H1 (cell line): Measurements from ENCODE around the gene GGT7. TPM values are rescaled to one million over a fixed set of nuclear protein-coding genes. Genes with fewer than 3 reads are reported as not detected.
A peak's percentile ranks its signal among the peaks of the same experiment; 100 is the strongest.

Experiments
- CTCF ChIA-PET: fragments of 300-600 bp; sonication (Branson Sonifier 250); formaldehyde crosslinking; loops from one replicate; lab custom pipeline; 2021; ENCODE audit not compliant: partially characterized antibody; lab: Charles Lee
- POLR2A ChIA-PET: fragments of 300-600 bp; sonication (Branson Sonifier 250); formaldehyde crosslinking; loops from one replicate; lab custom pipeline; 2021; ENCODE audit warnings: inconsistent platforms; ENCODE audit not compliant: partially characterized antibody; lab: Charles Lee
- DNase-seq, 2 experiments: peaks; one replicate each; pipeline versions ENCODE4 v3.0.0 to v3.0.0-alpha.2; 2010 to 2022; ENCODE audit warnings: low spot score in 2 of 2, low read depth in 1 of 2, mixed read lengths in 1 of 2
- FAIRE-seq: peaks from 2 replicates; lab custom pipeline; 2011; peaks lifted over from hg19 to GRCh38; lab: Jason Lieb, UNC
- H2AFZ ChIP-seq: 2 replicates; pipeline ENCODE4 v1.8.1; 2012; ENCODE audit warnings: low read length, inconsistent platforms
- H2AK5ac ChIP-seq: 2 replicates; pipeline ENCODE4 v1.6.1; 2013; ENCODE audit warnings: low read depth, low read length
- H2BK120ac ChIP-seq: replicated peaks from 2 replicates; pipeline ENCODE3; 2013; ENCODE audit warnings: low read depth, low read length, inconsistent platforms
- H2BK12ac ChIP-seq: 2 replicates; pipeline ENCODE4 v1.6.1; 2013; ENCODE audit warnings: low read depth, low read length
- H2BK15ac ChIP-seq: 2 replicates; pipeline ENCODE4 v1.6.1; 2013; ENCODE audit warnings: low read length
- H2BK20ac ChIP-seq: 2 replicates; pipeline ENCODE4 v1.6.1; 2013; ENCODE audit warnings: low read length
- H2BK5ac ChIP-seq: 2 replicates; pipeline ENCODE4 v1.6.1; 2013; ENCODE audit warnings: low read depth, low read length
- H3K14ac ChIP-seq: 2 replicates; pipeline ENCODE4 v1.6.1; 2013; ENCODE audit warnings: inconsistent platforms; ENCODE audit not compliant: insufficient read length
- H3K18ac ChIP-seq: 2 replicates; pipeline ENCODE4 v1.6.1; 2013; ENCODE audit warnings: low read length; ENCODE audit errors: extremely low read depth
- H3K23ac ChIP-seq: 2 replicates; pipeline ENCODE4 v1.6.1; 2013; ENCODE audit warnings: inconsistent platforms; ENCODE audit not compliant: insufficient read length
- H3K23me2 ChIP-seq: 2 replicates; pipeline ENCODE4 v1.6.1; 2013; ENCODE audit warnings: low read depth, low read length
- H3K27ac ChIP-seq: 2 replicates; pipeline ENCODE4 v1.6.1; 2011; ENCODE audit warnings: low read depth, low read length, inconsistent platforms
- H3K27me3 ChIP-seq, 4 experiments: replicated peaks in 1 of 4; 1 replicate in 1 of 4; 2 replicates in 3 of 4; pipeline versions ENCODE4 v1.6.1 to v1.8.1; 2011 to 2013; ENCODE audit warnings: low read length in 3 of 4, mild to moderate bottlenecking in 3 of 4, inconsistent platforms in 2 of 4, mixed read lengths in 2 of 4, moderate library complexity in 1 of 4; ENCODE audit not compliant: control insufficient read depth in 3 of 4, insufficient read depth in 3 of 4; ENCODE audit errors: extremely low read depth in 1 of 4
- H3K36me3 ChIP-seq, 4 experiments: 2 replicates each; pipeline versions ENCODE4 v1.6.1 to v1.8.1; 2011 to 2013; ENCODE audit warnings: mild to moderate bottlenecking in 4 of 4, low read length in 3 of 4, moderate library complexity in 2 of 4, control low read depth in 1 of 4, inconsistent platforms in 1 of 4; ENCODE audit not compliant: insufficient read depth in 4 of 4, control insufficient read depth in 2 of 4
- H3K4ac ChIP-seq: replicated peaks from 2 replicates; pipeline ENCODE3; 2013; ENCODE audit warnings: low read length, low read depth, mixed read lengths, inconsistent platforms; ENCODE audit not compliant: insufficient read length
- H3K4me1 ChIP-seq, 4 experiments: replicated peaks in 1 of 4; 1 replicate in 1 of 4; 2 replicates in 3 of 4; pipeline versions ENCODE4 v1.6.1 to v1.8.1; 2011 to 2013; ENCODE audit warnings: low read length in 3 of 4, inconsistent platforms in 2 of 4, mixed read lengths in 1 of 4; ENCODE audit not compliant: insufficient read depth in 4 of 4, control insufficient read depth in 3 of 4
- H3K4me2 ChIP-seq, 2 experiments: 2 replicates each; pipeline versions ENCODE4 v1.6.1 to v1.8.1; 2011 to 2013; ENCODE audit warnings: low read depth in 2 of 2, low read length in 2 of 2, control low read depth in 1 of 2, inconsistent platforms in 1 of 2, mild to moderate bottlenecking in 1 of 2; ENCODE audit not compliant: insufficient read depth in 1 of 2
- H3K4me3 ChIP-seq, 4 experiments: fragments of 200-600, 300-600 bp in 1 of 4; sonication (generic), shearing (Covaris generic), sonication (Bioruptor Twin) in 1 of 4; 2 replicates each; pipeline versions ENCODE4 v1.5.1 to v1.8.1; 2011 to 2016; ENCODE audit warnings: low read length in 4 of 4, low read depth in 3 of 4, control low read depth in 2 of 4, inconsistent platforms in 2 of 4, mild to moderate bottlenecking in 2 of 4, mixed read lengths in 1 of 4, moderate library complexity in 1 of 4; ENCODE audit not compliant: insufficient read depth in 2 of 4; ENCODE audit errors: extremely low read depth in 1 of 4
- H3K56ac ChIP-seq: replicated peaks from 2 replicates; pipeline ENCODE3; 2013; ENCODE audit warnings: low read depth, mild to moderate bottlenecking, mixed read lengths, low read length, inconsistent platforms; ENCODE audit not compliant: insufficient read length
- H3K79me1 ChIP-seq: 2 replicates; pipeline ENCODE4 v1.6.1; 2013; ENCODE audit warnings: low read depth, low read length, control low read depth
- H3K79me2 ChIP-seq, 2 experiments: 2 replicates each; pipeline versions ENCODE4 v1.6.1 to v1.8.1; 2012 to 2013; ENCODE audit warnings: low read length in 2 of 2, mild to moderate bottlenecking in 2 of 2, inconsistent platforms in 1 of 2; ENCODE audit not compliant: insufficient read depth in 2 of 2, control insufficient read depth in 1 of 2
- H3K9ac ChIP-seq, 4 experiments: replicated peaks in 1 of 4; 1 replicate in 1 of 4; 2 replicates in 3 of 4; pipeline versions ENCODE4 v1.6.1 to v1.8.1; 2011 to 2013; ENCODE audit warnings: low read depth in 3 of 4, low read length in 3 of 4, control low read depth in 2 of 4, mild to moderate bottlenecking in 2 of 4, moderate library complexity in 2 of 4, inconsistent platforms in 1 of 4; ENCODE audit errors: extremely low read depth in 1 of 4
- H3K9me3 ChIP-seq, 2 experiments: 2 replicates each; pipeline versions ENCODE4 v1.6.1 to v1.8.1; 2012 to 2013; ENCODE audit warnings: mild to moderate bottlenecking in 2 of 2, moderate library complexity in 2 of 2, control low read depth in 1 of 2, inconsistent platforms in 1 of 2, low read depth in 1 of 2, low read length in 1 of 2, mixed read lengths in 1 of 2; ENCODE audit not compliant: insufficient read depth in 2 of 2
- H4K20me1 ChIP-seq, 2 experiments: replicated peaks in 1 of 2; 2 replicates each; pipeline versions ENCODE3 to v1.8.1; 2011 to 2013; ENCODE audit warnings: inconsistent platforms in 2 of 2, low read length in 2 of 2, mild to moderate bottlenecking in 1 of 2; ENCODE audit not compliant: insufficient read depth in 2 of 2, control insufficient read depth in 1 of 2
- H4K5ac ChIP-seq: 2 replicates; pipeline ENCODE4 v1.6.1; 2013; ENCODE audit warnings: low read length, low read depth, mixed read lengths, inconsistent platforms; ENCODE audit not compliant: insufficient read length
- H4K8ac ChIP-seq: 2 replicates; pipeline ENCODE4 v1.8.0; 2013; ENCODE audit warnings: mild to moderate bottlenecking, moderate library complexity, low read length, inconsistent platforms; ENCODE audit not compliant: insufficient read depth; ENCODE audit errors: extremely low read depth
- H4K91ac ChIP-seq: replicated peaks from 2 replicates; pipeline ENCODE3; 2013; ENCODE audit warnings: low read length, mixed read lengths, inconsistent platforms; ENCODE audit not compliant: insufficient read length
- ATF2 ChIP-seq: IDR thresholded peaks from 2 replicates; pipeline ENCODE4 v1.6.1; 2012; ENCODE audit warnings: low read length, inconsistent platforms
- CREB1 ChIP-seq: IDR thresholded peaks from 2 replicates; pipeline ENCODE4 v1.6.1; 2012; ENCODE audit warnings: inconsistent platforms
- JUN ChIP-seq: IDR thresholded peaks from 2 replicates; pipeline ENCODE4 v1.6.1; 2011; ENCODE audit warnings: low read depth, mild to moderate bottlenecking, improper control_type of control experiment, low read length
- NRF1 ChIP-seq: IDR thresholded peaks from 2 replicates; pipeline ENCODE4 v1.6.1; 2011; ENCODE audit warnings: mild to moderate bottlenecking, low read depth, low read length, improper control_type of control experiment
- PHF8 ChIP-seq: fragments of 200-600 bp; sonication (generic); conservative IDR thresholded peaks from 2 replicates; pipeline ENCODE4 v1.7.1; 2012; ENCODE audit warnings: low read depth, mild to moderate bottlenecking, inconsistent platforms, low read length, moderate library complexity
- RAD21 ChIP-seq, 2 experiments: IDR thresholded peaks in 1 of 2; conservative IDR thresholded peaks in 1 of 2; 2 replicates each; pipeline ENCODE4 v1.6.1; 2011; ENCODE audit warnings: low read depth in 2 of 2, low read length in 2 of 2, improper control_type of control experiment in 1 of 2, inconsistent platforms in 1 of 2, mild to moderate bottlenecking in 1 of 2, moderate library complexity in 1 of 2
- RFX5 ChIP-seq: IDR thresholded peaks from 2 replicates; pipeline ENCODE4 v1.6.1; 2011; ENCODE audit warnings: low read depth, low read length, improper control_type of control experiment, borderline replicate concordance
- SP2 ChIP-seq: IDR thresholded peaks from 2 replicates; pipeline ENCODE4 v1.6.1; 2012; ENCODE audit warnings: mild to moderate bottlenecking, low read length, inconsistent platforms
- TAF7 ChIP-seq: optimal IDR thresholded peaks from 2 replicates; pipeline ENCODE3; 2011; ENCODE audit warnings: low read depth, mild to moderate bottlenecking, inconsistent platforms, low read length, moderate library complexity, borderline replicate concordance
- WGBS, 2 experiments: shearing (Covaris generic) in 1 of 2; methylation state at CpG; one replicate each; pipeline versions ENCODE4 v1.1.6 to v1.1.7; 2013 to 2015; ENCODE audit warnings: low lambda C conversion rate in 2 of 2, mixed read lengths in 2 of 2, inconsistent platforms in 1 of 2, low coverage in 1 of 2, missing lambda C conversion rate in 1 of 2; ENCODE audit not compliant: insufficient replicate concordance in 2 of 2, insufficient coverage in 1 of 2, insufficient read length in 1 of 2; ENCODE audit errors: extremely low coverage in 1 of 2, missing lambda C conversion rate in 1 of 2; 5-methylcytosine and 5-hydroxymethylcytosine counted together
- polyA plus RNA-seq, 7 experiments: library from polyadenylated mRNA; depleted of rRNA in 3 of 7; stranded (reverse) in 5 of 7; unstranded in 2 of 7; fragments of >200 nt in 5 of 7; fragments of 200-250 nt in 2 of 7; gene quantifications; 1 replicate in 5 of 7; 2 replicates in 1 of 7; 4 replicates in 1 of 7; pipeline versions ENCODE4 v1.2.1 to v1.2.3, GENCODE V29; 2011 to 2013; ENCODE audit warnings: missing spikeins in 2 of 7, mixed read lengths in 2 of 7
- total RNA-seq: library from RNA; stranded (reverse); fragmentation: NEBNext Ultra II Directional; extraction: Animal tissue kit (Norgen Biotek cat#: 25700); gene quantifications from 2 replicates; pipeline ENCODE4 v1.2.1, GENCODE V29; 2021

GGT7 gene
- total and polyA plus RNA-seq, 2 of the 8 experiments (the other 6 are each of a cell fraction or from before 2014, with no cell fraction given) = 20.2 to 25.5 TPM

GRCh38 chr20:34875642-34876405 is 3.2 kb upstream of the GGT7 start:
- Histone ChIP-seq H2BK5ac (no peak overlapping the region; the same call in 1 of the 2 replicates), H4K5ac (no peak overlapping the region), H3K79me2 (peaks cover 0 to 11% of the 10 kb centered on the region in 2 experiments; a peak in 1 of 4 replicates), H3K4ac (no peak overlapping the region), H3K18ac (no peak overlapping the region; the same call in 1 of the 2 replicates), H3K36me3 (no peaks in the 10 kb centered on the region), H3K27me3 (peaks cover 0 to 17% (median 13%) of the 10 kb centered on the region in 4 experiments; a peak in 6 of 7 replicates), H2BK120ac (no peak overlapping the region), H3K23ac (no peak overlapping the region), H4K8ac (no peak overlapping the region), H3K27ac (no peak overlapping the region), H2AFZ (peak overlapping the region; percentile 54), H4K91ac (peak overlapping the region; percentile 6), H3K56ac (no peak overlapping the region), H3K14ac (no peak overlapping the region), H3K79me1 (no peaks in the 10 kb centered on the region; the same call in 1 of the 2 replicates), H2BK20ac (no peak overlapping the region), H3K4me2 (peak overlapping the region; percentile 36 to 73), H3K4me1 (peaks cover 0 to 10% (median 5%) of the 10 kb centered on the region in 4 experiments; a peak in 4 of 7 replicates), H4K20me1 (peaks cover 0 to 3% of the 10 kb centered on the region in 2 experiments), H2BK15ac (no peak overlapping the region), H3K9ac (no peak overlapping the region), H2AK5ac (no peak overlapping the region; the same call in 1 of the 2 replicates), H2BK12ac (no peak overlapping the region), H3K9me3 (no peaks in the 10 kb centered on the region), H3K4me3 (peak overlapping the region; percentile 0 to 98 (median 48); a peak in 6 of 8 replicates), H3K23me2 (peaks cover 14% of the 10 kb centered on the region)
- FAIRE-seq (no peak), DNase-seq (peak in 1 of 2 experiments; percentile 99)
- CTCF ChIA-PET = interaction anchor here (0.6 to 6.6 kb wide), 27 partner anchors 8 to 164 kb away, joined by 3 to 64 read pairs (median 4); partner anchors contain the start of genes GSS and MYH7B
- POLR2A ChIA-PET = interaction anchor here (0.6 to 2.2 kb wide), 8 partner anchors 11 to 124 kb away, joined by 3 to 8 read pairs (median 3); partner anchors contain the start of genes GSS and MYH7B
- 9% methylated on average over 13 of the region's 20 CpGs; no CpG with 5 or more reads in 1 of the 2 experiments for WGBS, 2 experiments
- TF ChIP-seq NRF1 (no peak), JUN (no peak), RFX5 (no peak), ATF2 (no peak), RAD21 (IDR thresholded peaks at IDR 0.05 in 1 of 2, conservative IDR thresholded peaks at IDR 0.05 in 1 of 2; ENCODE audit: low read depth in 2 of 2, low read length in 2 of 2) (no peak; a peak in 1 of 4 replicates), TAF7 (no peak), SP2 (no peak), CREB1 (peak; percentile 70), PHF8 (no peak)
